Upper lobe of left lung (tissue), 6 donors: ENCODE measurements around the gene AASS. TPM values are rescaled to one million over a fixed set of nuclear protein-coding genes. Genes with fewer than 3 reads are reported as not detected.

Experiments used
- ATAC-seq, 2 donors: fragments of 200-7000 bp; cut with Tn5 transposase; one replicate each; pipeline ENCODE4 v1.9.1; 2022; ENCODE audit warnings: mild to moderate bottlenecking in 2 of 2, moderate library complexity in 2 of 2; ENCODE audit not compliant: low FRiP score in 2 of 2
- DNase-seq, 2 donors: peaks; one replicate each; pipeline ENCODE4 v3.0.0-alpha.2; 2019 to 2020
- H3K27ac ChIP-seq, 4 donors: fragments of 200-600 bp; sonication (generic); one replicate each; pipeline ENCODE4 v1.5.1; 2016 to 2019
- H3K27me3 ChIP-seq, 4 donors: fragments of 200-600 bp; sonication (generic); one replicate each; pipeline ENCODE4 v1.5.1; 2017 to 2019
- H3K36me3 ChIP-seq, 4 donors: fragments of 200-600 bp; sonication (generic); one replicate each; pipeline ENCODE4 v1.5.1; 2016 to 2019
- H3K4me1 ChIP-seq, 4 donors: fragments of 200-600 bp; sonication (generic); one replicate each; pipeline ENCODE4 v1.5.1; 2018 to 2019
- H3K4me3 ChIP-seq, 4 donors: fragments of 200-600 bp; sonication (generic); one replicate each; pipeline ENCODE4 v1.5.1; 2017 to 2019; ENCODE audit warnings: mild to moderate bottlenecking in 2 of 4, moderate library complexity in 1 of 4
- H3K9me3 ChIP-seq, 4 donors: fragments of 200-600 bp; sonication (generic); one replicate each; pipeline ENCODE4 v1.5.1; 2018 to 2019
- EP300 ChIP-seq, 4 donors: sonication (generic); formaldehyde crosslinking; IDR thresholded peaks; one replicate each; pipeline ENCODE4 v1.5.1; 2017; ENCODE audit warnings: antibody characterized with exemption in 4 of 4, control low read depth in 2 of 4
- POLR2A ChIP-seq, 4 donors: fragments of 450-650 bp; IDR thresholded peaks; one replicate each; pipeline ENCODE4 v1.5.1; 2016 to 2017; ENCODE audit warnings: antibody characterized with exemption in 4 of 4, mild to moderate bottlenecking in 2 of 4
- POLR2AphosphoS5 ChIP-seq, 2 donors: sonication (generic); formaldehyde crosslinking; IDR thresholded peaks; one replicate each; pipeline ENCODE4 v1.5.1; 2017; ENCODE audit warnings: antibody characterized with exemption in 2 of 2
- WGBS, 2 donors: methylation state at CpG; one replicate each; pipeline ENCODE4 v1.1.5; 2017 to 2018; 5-methylcytosine and 5-hydroxymethylcytosine counted together
- total RNA-seq, 6 donors: library from RNA; depleted of rRNA in 4 of 6; stranded (reverse); fragments of >200 nt in 4 of 6; gene quantifications; one replicate each; pipeline versions ENCODE4 v1.1.0 to v1.2.1, GENCODE V29; 2016 to 2021
- TF ChIP-seq, protein P1 (sequence below), 6 experiments: fragments of 450-650 bp in 4 of 6; fragments of 200-600 bp in 2 of 6; sonication (generic) in 2 of 6; IDR thresholded peaks; one replicate each; pipeline ENCODE4 v1.5.1; 2016 to 2019; ENCODE audit warnings: antibody characterized with exemption in 6 of 6
- donor health status: DM: no; HTN: no; CAD: no; lungs with moderate emphysema.
- donor health status: DM: no; HTN: yes; CAD: no; lungs with severe emphysema.

AASS gene
- total RNA-seq, 6 donors from 2014 or later = 26.3 to 122 (median 42.8) TPM

DNA sequence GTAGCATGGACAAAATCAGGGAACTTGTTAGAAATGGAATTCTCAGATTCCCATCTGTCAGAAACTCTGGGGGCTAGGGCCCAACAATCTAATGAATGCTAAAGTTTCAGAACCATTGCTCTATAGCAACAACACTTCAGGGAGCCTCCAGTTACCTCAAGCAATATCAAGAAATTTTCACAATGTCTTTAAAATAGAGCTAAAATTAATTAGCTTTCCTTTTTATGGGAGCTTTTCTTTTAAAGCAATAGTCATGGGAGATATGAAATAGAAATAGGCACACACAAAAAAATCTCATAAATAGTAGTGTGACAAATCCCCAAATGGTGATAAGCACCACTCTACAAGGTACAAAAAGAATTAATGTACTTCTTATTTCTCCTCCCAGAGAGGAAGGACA lies 80.9 kb downstream of the AASS start:
- TF ChIP-seq, protein P1, sequence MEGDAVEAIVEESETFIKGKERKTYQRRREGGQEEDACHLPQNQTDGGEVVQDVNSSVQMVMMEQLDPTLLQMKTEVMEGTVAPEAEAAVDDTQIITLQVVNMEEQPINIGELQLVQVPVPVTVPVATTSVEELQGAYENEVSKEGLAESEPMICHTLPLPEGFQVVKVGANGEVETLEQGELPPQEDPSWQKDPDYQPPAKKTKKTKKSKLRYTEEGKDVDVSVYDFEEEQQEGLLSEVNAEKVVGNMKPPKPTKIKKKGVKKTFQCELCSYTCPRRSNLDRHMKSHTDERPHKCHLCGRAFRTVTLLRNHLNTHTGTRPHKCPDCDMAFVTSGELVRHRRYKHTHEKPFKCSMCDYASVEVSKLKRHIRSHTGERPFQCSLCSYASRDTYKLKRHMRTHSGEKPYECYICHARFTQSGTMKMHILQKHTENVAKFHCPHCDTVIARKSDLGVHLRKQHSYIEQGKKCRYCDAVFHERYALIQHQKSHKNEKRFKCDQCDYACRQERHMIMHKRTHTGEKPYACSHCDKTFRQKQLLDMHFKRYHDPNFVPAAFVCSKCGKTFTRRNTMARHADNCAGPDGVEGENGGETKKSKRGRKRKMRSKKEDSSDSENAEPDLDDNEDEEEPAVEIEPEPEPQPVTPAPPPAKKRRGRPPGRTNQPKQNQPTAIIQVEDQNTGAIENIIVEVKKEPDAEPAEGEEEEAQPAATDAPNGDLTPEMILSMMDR (IDR thresholded peaks at IDR 0.05) = no peak
- no peak for TF ChIP-seq EP300 (IDR thresholded peaks at IDR 0.05)
- TF ChIP-seq POLR2AphosphoS5 (IDR thresholded peaks at IDR 0.05) = no peak
- no peak for TF ChIP-seq POLR2A (IDR thresholded peaks at IDR 0.05)
- no peak overlapping the region for H3K4me3 ChIP-seq
- DNase-seq (no peak), ATAC-seq (no peak)
- H3K27me3 ChIP-seq = no peaks in the 10 kb centered on the region
- no peaks in the 10 kb centered on the region for H3K9me3 ChIP-seq
- H3K36me3 ChIP-seq = no peaks in the 10 kb centered on the region
- H3K27ac ChIP-seq = no peak overlapping the region
- no peaks in the 10 kb centered on the region for H3K4me1 ChIP-seq

DNA sequence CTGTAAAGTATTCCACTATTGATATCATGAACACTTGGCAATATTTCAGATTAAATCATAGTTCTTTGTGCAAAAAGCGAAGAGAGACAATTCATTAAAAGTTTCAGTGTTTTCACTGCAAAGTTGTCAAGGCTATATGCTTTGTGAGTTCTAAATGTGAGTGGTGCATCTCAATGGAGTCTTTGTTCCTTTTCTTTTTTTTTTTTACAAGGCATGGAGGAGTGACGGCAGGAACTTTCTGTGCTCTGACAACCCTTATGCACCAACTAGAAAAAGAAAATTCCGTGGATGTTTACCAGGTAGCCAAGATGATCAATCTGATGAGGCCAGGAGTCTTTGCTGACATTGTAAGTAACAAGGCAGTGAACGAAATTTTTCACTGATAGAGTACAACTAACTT lies 84.5 kb downstream of the AASS start:
- Histone ChIP-seq H3K27ac (no peak overlapping the region), H3K4me1 (no peaks in the 10 kb centered on the region), H3K27me3 (no peaks in the 10 kb centered on the region), H3K9me3 (no peaks in the 10 kb centered on the region), H3K4me3 (no peak overlapping the region), H3K36me3 (no peaks in the 10 kb centered on the region)
- ATAC-seq = no peak
- TF ChIP-seq POLR2A (IDR thresholded peaks at IDR 0.05) (no peak), POLR2AphosphoS5 (IDR thresholded peaks at IDR 0.05) (no peak), EP300 (IDR thresholded peaks at IDR 0.05) (no peak)
- TF ChIP-seq, protein P1 (IDR thresholded peaks at IDR 0.05) = no peak
- DNase-seq = no peak
- 69 to 71% methylated on average over 4 of the region's 4 CpGs for WGBS, 2 donors

DNA sequence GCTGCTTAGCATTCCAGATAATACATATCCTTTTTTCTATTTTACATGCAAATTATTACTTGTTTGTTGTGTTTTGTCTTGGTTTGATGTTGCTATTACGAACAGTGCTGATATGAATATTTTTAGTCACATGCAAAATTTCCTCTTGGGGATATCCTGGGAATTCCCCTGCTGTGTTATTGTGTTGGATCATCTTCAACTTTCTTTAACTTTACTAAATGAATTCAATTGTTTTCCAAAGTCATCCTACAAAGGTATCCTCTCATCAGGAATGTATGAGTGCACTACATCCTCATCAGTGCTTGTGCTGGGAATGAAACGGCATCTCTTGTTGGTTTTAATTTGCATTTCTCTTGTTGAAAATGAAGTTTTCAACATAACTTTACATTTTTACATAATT lies 87.1 kb downstream of the AASS start:
- WGBS, 2 donors = 55 to 61% methylated on average over 2 of the region's 2 CpGs
- Histone ChIP-seq H3K27ac (no peak overlapping the region), H3K4me1 (no peaks in the 10 kb centered on the region), H3K27me3 (no peaks in the 10 kb centered on the region), H3K36me3 (no peaks in the 10 kb centered on the region), H3K4me3 (no peak overlapping the region), H3K9me3 (no peaks in the 10 kb centered on the region)
- DNase-seq (no peak), ATAC-seq (no peak)
- TF ChIP-seq POLR2A (IDR thresholded peaks at IDR 0.05) = no peak
- TF ChIP-seq, protein P1 (IDR thresholded peaks at IDR 0.05) = no peak
- no peak for TF ChIP-seq POLR2AphosphoS5 (IDR thresholded peaks at IDR 0.05)
- TF ChIP-seq EP300 (IDR thresholded peaks at IDR 0.05) = no peak

DNA sequence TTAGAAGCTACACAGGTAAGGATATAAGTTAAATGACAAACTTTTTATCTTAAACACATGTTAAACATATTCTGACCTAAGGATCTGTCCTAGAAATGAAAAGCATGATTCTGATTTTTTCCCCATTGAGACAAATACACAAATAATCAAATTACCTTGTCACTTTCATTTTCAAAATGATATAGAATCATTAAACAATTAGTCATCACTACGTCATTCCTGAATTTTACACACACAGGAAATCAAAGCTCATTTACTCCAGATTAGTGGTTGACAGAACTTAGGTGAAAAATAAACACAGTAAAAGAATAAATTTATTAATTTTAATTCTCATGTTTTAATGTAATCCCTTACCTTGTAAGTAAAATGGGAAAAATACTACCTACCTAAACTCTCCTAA lies 89.0 kb downstream of the AASS start:
- Histone ChIP-seq H3K4me1 (no peaks in the 10 kb centered on the region), H3K36me3 (no peaks in the 10 kb centered on the region), H3K27me3 (no peaks in the 10 kb centered on the region), H3K4me3 (no peak overlapping the region), H3K9me3 (no peaks in the 10 kb centered on the region), H3K27ac (no peak overlapping the region)
- no peak for TF ChIP-seq POLR2A (IDR thresholded peaks at IDR 0.05)
- no peak for TF ChIP-seq EP300 (IDR thresholded peaks at IDR 0.05)
- TF ChIP-seq POLR2AphosphoS5 (IDR thresholded peaks at IDR 0.05) = no peak
- TF ChIP-seq, protein P1 (IDR thresholded peaks at IDR 0.05) = no peak
- DNase-seq = no peak
- no peak for ATAC-seq
- WGBS, 2 donors = 45 to 62% methylated on average over 1 of the region's 1 CpG

DNA sequence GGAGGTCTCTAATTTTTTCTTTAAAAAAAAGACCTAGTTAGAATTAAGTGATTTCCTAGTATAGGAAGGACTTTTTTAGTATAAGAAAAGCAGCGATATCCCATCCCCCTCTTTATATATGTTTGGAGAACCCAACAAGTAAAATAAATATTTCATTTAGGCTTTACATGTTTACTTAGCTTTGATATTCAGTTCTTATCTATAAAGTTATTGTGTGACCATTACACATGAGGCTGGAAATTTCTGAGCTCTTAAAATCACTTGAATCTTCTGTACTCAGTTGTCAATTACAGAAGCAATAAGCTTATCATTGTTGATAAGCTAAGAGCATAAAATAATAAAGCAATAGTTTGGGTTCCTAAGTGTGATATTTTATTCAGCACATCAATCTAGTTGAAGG lies 89.7 kb downstream of the AASS start:
- DNase-seq (no peak), ATAC-seq (no peak)
- no peak overlapping the region for H3K4me3 ChIP-seq
- no peak overlapping the region for H3K27ac ChIP-seq
- H3K27me3 ChIP-seq = no peaks in the 10 kb centered on the region
- H3K36me3 ChIP-seq = no peaks in the 10 kb centered on the region
- H3K4me1 ChIP-seq = no peaks in the 10 kb centered on the region
- no peaks in the 10 kb centered on the region for H3K9me3 ChIP-seq
- TF ChIP-seq EP300 (IDR thresholded peaks at IDR 0.05) (no peak), POLR2A (IDR thresholded peaks at IDR 0.05) (no peak), POLR2AphosphoS5 (IDR thresholded peaks at IDR 0.05) (no peak)
- TF ChIP-seq, protein P1 (IDR thresholded peaks at IDR 0.05) = no peak
- WGBS, 2 donors = 47 to 76% methylated on average over 1 of the region's 1 CpG
